GM19467 (cell line): ENCODE results near the gene TFAP2E.

Experiments
- ATAC-seq: cut with Tn5 transposase; IDR thresholded peaks from one replicate; pipeline ENCODE4 v1.9.1; 2021; ENCODE audit warnings: mild to moderate bottlenecking, moderate library complexity; ENCODE audit not compliant: unreplicated experiment

TFAP2E gene

GRCh38 chr1:35640380-35641232 is 67.5 kb downstream of the TFAP2E start:
- no peak for ATAC-seq

GRCh38 chr1:35641233-35641866 is 68.2 kb downstream of the TFAP2E start, which contains the start of gene PSMB2:
Gene PSMB2 (minus strand): TSS chr1:35641526. CDS start chr1:35641432, 94 bp downstream.
- peak; percentile 78 for ATAC-seq

GRCh38 chr1:35642471-35642955 is 69.4 kb downstream of the TFAP2E start:
- no peak for ATAC-seq

- no peak for ATAC-seq
These were observed 71.1 kb downstream of the TFAP2E start for GRCh38 chr1:35644204-35644603.
